Brain microvascular endothelial cell (primary cell): Measurements from ENCODE around the gene PHIP.

ENCODE experiments used
- DNase-seq: peaks from one replicate; pipeline ENCODE4 v3.0.0-alpha.2; 2020
- H3K27ac ChIP-seq: fragments of 250-450 bp; sonication (Bioruptor Pico); 2 replicates; pipeline ENCODE4 v1.5.1; 2020; ENCODE audit warnings: mild to moderate bottlenecking, moderate library complexity
- H3K27me3 ChIP-seq: fragments of 250-450 bp; sonication (Bioruptor Pico); replicated peaks from 2 replicates; pipeline ENCODE4 v1.5.1; 2020; ENCODE audit warnings: mild to moderate bottlenecking
- H3K36me3 ChIP-seq: fragments of 250-450 bp; sonication (Bioruptor Pico); replicated peaks from 2 replicates; pipeline ENCODE4 v1.5.1; 2020; ENCODE audit warnings: mild to moderate bottlenecking
- H3K4me3 ChIP-seq: 2 replicates; pipeline ENCODE4 v1.5.1; 2011; ENCODE audit warnings: low read depth, mild to moderate bottlenecking, control low read depth, low read length, moderate library complexity
- in situ Hi-C: cut with HindIII; loops from 2 replicates; pipeline ENCODE4 v1.10.0; 2017; ENCODE audit warnings: low sequenced_read_pairs, low pct_ligation_motif_present
- TF ChIP-seq, protein P1 (sequence below): IDR thresholded peaks from 2 replicates; pipeline ENCODE4 v1.5.1; 2011; ENCODE audit warnings: low read depth, mild to moderate bottlenecking, moderate library complexity, low read length, control low read depth, inconsistent platforms; ENCODE audit errors: missing control alignments

The PHIP gene

DNA sequence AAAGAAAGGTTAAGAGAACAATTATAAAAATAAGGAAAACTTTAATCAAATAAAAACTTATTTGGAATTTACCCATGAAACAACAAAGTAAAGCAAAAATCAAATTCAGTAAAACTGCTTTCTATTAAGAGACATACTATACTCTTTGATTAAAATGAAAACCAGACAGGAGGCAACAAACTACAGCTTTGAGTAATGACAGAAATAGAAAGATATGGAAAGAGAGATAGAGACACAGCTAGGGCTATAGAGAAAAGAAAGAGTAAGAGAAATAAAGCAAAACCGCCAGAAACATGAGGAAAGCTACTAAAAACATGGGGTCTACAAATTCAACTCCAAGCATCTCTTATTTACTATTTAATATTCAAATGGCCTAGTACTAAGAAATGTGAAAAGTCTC is 67.6 kb downstream of the PHIP start:
- in situ Hi-C loops = no loop called here
- Histone ChIP-seq H3K36me3 (no peaks in the 10 kb centered on the region), H3K27ac (no peak overlapping the region), H3K4me3 (no peak overlapping the region), H3K27me3 (no peaks in the 10 kb centered on the region)
- TF ChIP-seq, protein P1, sequence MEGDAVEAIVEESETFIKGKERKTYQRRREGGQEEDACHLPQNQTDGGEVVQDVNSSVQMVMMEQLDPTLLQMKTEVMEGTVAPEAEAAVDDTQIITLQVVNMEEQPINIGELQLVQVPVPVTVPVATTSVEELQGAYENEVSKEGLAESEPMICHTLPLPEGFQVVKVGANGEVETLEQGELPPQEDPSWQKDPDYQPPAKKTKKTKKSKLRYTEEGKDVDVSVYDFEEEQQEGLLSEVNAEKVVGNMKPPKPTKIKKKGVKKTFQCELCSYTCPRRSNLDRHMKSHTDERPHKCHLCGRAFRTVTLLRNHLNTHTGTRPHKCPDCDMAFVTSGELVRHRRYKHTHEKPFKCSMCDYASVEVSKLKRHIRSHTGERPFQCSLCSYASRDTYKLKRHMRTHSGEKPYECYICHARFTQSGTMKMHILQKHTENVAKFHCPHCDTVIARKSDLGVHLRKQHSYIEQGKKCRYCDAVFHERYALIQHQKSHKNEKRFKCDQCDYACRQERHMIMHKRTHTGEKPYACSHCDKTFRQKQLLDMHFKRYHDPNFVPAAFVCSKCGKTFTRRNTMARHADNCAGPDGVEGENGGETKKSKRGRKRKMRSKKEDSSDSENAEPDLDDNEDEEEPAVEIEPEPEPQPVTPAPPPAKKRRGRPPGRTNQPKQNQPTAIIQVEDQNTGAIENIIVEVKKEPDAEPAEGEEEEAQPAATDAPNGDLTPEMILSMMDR = no peak
- no peak for DNase-seq

DNA sequence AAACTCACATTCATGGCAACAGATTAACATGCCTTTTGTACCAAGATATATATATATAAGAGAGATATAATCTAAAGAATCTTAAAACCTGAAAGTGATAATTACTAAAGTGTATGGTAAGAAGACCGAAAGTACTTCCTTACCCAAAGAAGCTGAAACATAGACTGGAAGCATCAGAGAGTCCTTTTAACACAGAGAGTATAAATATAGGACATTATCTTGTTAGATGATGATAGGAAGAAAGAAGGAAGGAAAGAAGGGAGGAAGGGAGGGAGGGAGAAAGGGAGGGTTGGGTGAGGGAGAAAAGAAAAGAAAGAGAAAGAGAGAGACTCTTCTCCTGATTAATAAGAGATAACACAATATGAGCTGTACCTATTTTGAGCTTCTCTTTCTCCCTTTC is 68.2 kb downstream of the PHIP start:
- Histone ChIP-seq H3K27ac (no peak overlapping the region), H3K36me3 (no peaks in the 10 kb centered on the region), H3K27me3 (no peaks in the 10 kb centered on the region), H3K4me3 (no peak overlapping the region)
- DNase-seq = no peak
- in situ Hi-C loops = no loop called here
- TF ChIP-seq, protein P1 = no peak

DNA sequence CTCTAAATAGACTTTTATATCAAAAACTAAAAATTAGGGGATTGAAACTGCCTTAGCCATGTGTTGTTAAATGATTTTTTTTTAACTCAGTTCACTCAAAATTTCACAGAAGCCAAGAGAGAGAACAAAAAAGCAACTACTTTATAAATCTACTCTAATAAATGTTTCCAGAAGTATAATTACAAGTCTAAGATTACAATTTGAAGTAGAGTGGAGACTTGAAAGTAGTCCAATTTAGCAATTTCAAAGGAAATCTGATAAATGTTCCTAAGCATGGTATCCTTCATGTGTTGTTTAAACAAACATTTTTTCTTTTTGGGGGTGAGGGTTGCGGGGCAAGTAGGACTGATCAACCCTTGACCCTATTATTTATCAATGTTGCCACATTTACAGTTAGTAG is 72.6 kb downstream of the PHIP start:
- Histone ChIP-seq H3K27ac (peak overlapping the region; percentile 28), H3K36me3 (peaks cover 3% of the 10 kb centered on the region), H3K27me3 (no peaks in the 10 kb centered on the region), H3K4me3 (no peak overlapping the region)
- no peak for DNase-seq
- in situ Hi-C loops = no loop called here
- TF ChIP-seq, protein P1 = no peak

DNA sequence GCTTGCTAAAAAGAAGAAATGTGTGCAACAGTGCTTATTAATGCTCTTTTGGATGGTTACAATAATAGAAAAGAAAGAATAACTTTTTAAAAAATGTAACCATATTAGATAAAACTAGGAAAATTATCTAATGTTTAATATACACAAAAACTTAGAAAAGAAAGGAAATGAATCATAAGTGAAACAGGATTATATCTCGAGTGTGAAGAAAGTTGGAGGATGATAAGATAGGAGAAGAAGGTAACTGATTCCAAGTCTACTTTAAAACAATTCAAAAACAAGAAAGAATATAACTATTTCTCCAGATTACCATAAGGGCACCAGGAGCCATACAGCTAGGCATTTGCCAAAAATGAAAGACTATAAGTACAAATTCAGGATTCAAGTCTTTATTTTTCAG is 73.0 kb downstream of the PHIP start:
- peak overlapping the region; percentile 28 for H3K27ac ChIP-seq
- peaks cover 4% of the 10 kb centered on the region for H3K36me3 ChIP-seq
- in situ Hi-C loops = no loop called here
- H3K27me3 ChIP-seq = no peaks in the 10 kb centered on the region
- H3K4me3 ChIP-seq = no peak overlapping the region
- TF ChIP-seq, protein P1 = no peak
- no peak for DNase-seq

DNA sequence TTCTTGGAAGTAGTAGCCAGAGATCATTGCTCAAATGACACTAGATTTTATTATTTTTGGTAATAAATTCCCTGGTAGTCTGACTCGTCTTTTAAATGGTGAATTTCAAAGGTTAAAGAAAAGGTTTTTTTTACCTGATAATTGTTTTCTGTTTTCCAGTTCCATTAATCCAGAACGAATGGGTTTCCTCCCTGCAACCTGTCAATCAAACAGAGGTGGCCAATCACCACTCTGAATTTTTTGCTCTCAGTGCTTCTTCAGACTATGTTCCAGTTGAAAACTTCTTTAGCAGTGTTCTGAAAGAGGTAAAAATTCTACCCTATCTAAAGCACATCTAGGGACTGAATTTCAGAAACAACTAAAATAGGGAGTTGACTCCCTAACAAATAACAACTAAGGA is 73.8 kb downstream of the PHIP start:
- in situ Hi-C loops = no loop called here
- no peak for DNase-seq
- Histone ChIP-seq H3K27me3 (no peaks in the 10 kb centered on the region), H3K36me3 (peaks cover 4% of the 10 kb centered on the region), H3K4me3 (no peak overlapping the region), H3K27ac (no peak overlapping the region)
- TF ChIP-seq, protein P1 = no peak

DNA sequence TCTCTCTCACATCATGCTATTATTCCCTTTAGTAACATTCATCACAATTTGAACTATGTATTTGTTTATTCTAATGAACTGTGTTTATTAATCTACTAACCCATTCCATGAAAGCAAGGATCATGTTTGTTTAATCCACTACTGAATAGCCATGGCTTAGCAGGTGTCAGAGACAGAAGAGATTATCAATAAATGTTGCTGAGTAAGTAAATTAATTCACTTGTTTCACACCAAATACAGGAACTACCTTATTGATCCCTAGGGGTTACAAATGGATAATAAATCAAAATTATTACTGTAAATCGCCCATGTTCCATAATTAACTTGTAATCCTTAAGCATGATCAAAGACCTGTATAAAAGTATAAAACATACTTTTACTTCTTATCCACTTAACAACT is 76.6 kb downstream of the PHIP start:
- no peaks in the 10 kb centered on the region for H3K27me3 ChIP-seq
- no peak overlapping the region for H3K27ac ChIP-seq
- peaks cover 9% of the 10 kb centered on the region for H3K36me3 ChIP-seq
- TF ChIP-seq, protein P1 = no peak
- no peak for DNase-seq
- in situ Hi-C loops = no loop called here
- H3K4me3 ChIP-seq = no peak overlapping the region
